Smooth muscle cell (in vitro differentiated cells): ENCODE data around the gene AKT3. TPM values are rescaled to one million over a fixed set of nuclear protein-coding genes. Genes with fewer than 3 reads are reported as not detected.

ENCODE experiments used
- DNase-seq: peaks from one replicate; lab custom pipeline; 2025; ENCODE audit not compliant: unreplicated experiment; lab: John Stamatoyannopoulos, UW
- H2AFZ ChIP-seq: fragments of 200-600 bp; sonication (generic); 2 replicates; pipeline ENCODE4 v1.6.0; 2016; ENCODE audit warnings: antibody characterized with exemption, low read depth, mild to moderate bottlenecking
- H3F3A ChIP-seq: fragments of 200-600 bp; sonication (generic); 2 replicates; pipeline ENCODE4 v1.6.0; 2017; ENCODE audit warnings: antibody characterized with exemption, low read depth
- H3K27ac ChIP-seq: fragments of 200-600 bp; sonication (generic); 2 replicates; pipeline ENCODE4 v1.5.1; 2016; ENCODE audit warnings: low read depth, mild to moderate bottlenecking
- H3K27me3 ChIP-seq: fragments of 200-600 bp; sonication (generic); 2 replicates; pipeline ENCODE4 v1.6.1; 2016; ENCODE audit warnings: low read depth, mild to moderate bottlenecking
- H3K36me3 ChIP-seq: fragments of 200-600 bp; sonication (generic); 2 replicates; pipeline ENCODE4 v1.5.1; 2016; ENCODE audit warnings: low read depth
- H3K4me1 ChIP-seq: fragments of 200-600 bp; sonication (generic); 2 replicates; pipeline ENCODE4 v1.5.1; 2016; ENCODE audit warnings: low read depth
- H3K4me2 ChIP-seq: fragments of 200-600 bp; sonication (generic); 2 replicates; pipeline ENCODE4 v1.6.0; 2016; ENCODE audit warnings: mild to moderate bottlenecking
- H3K4me3 ChIP-seq: fragments of 200-600 bp; sonication (generic); 2 replicates; pipeline ENCODE4 v1.5.1; 2016; ENCODE audit warnings: mild to moderate bottlenecking
- H3K79me2 ChIP-seq: fragments of 200-600 bp; sonication (generic); 2 replicates; pipeline ENCODE4 v1.6.0; 2016; ENCODE audit warnings: low read depth, mild to moderate bottlenecking
- H3K9ac ChIP-seq: fragments of 200-600 bp; sonication (generic); 2 replicates; pipeline ENCODE4 v1.6.0; 2016; ENCODE audit warnings: low read depth
- H3K9me3 ChIP-seq: fragments of 200-600 bp; sonication (generic); replicated peaks from 2 replicates; pipeline ENCODE4 v1.5.1; 2016; ENCODE audit warnings: low read depth
- H4K20me1 ChIP-seq: fragments of 200-600 bp; sonication (generic); 2 replicates; pipeline ENCODE4 v1.6.0; 2016; ENCODE audit warnings: low read depth
- CTCF ChIP-seq: fragments of 200-600 bp; sonication (generic); IDR thresholded peaks from 2 replicates; pipeline ENCODE4 v1.5.1; 2017; ENCODE audit warnings: borderline replicate concordance, mild to moderate bottlenecking, antibody characterized with exemption; ENCODE audit not compliant: insufficient read depth, poor library complexity, severe bottlenecking
- WGBS: methylation state at CpG from one replicate; pipeline ENCODE4 v1.1.7; 2016; ENCODE audit warnings: low lambda C conversion rate; 5-methylcytosine and 5-hydroxymethylcytosine counted together
- polyA plus RNA-seq: library from polyadenylated mRNA; unstranded; fragments of >200 nt; fragmentation: Nextera tagmentation; extraction: Ambion mirVana; gene quantifications from 2 replicates; pipeline ENCODE4 v1.2.1, GENCODE V29; 2016
- total RNA-seq: library from RNA; depleted of rRNA; stranded (reverse); fragments of >200 nt; gene quantifications from 2 replicates; pipeline ENCODE4 v1.2.3, GENCODE V29; 2014

AKT3 gene
- total and polyA plus RNA-seq, 2 experiments from 2014 or later = 5.5 to 32.3 TPM

- 94% methylated on average over 2 of the region's 2 CpGs for WGBS
Observed at GRCh38 chr1:243452092-243452491, 398.0 kb downstream of the AKT3 start.

GRCh38 chr1:243449373-243449772 is 400.7 kb downstream of the AKT3 start:
- 97% methylated on average over 6 of the region's 6 CpGs for WGBS

More at GRCh38 chr1:243452092-243452491, 398.0 kb downstream of the AKT3 start:
- H3K4me1 ChIP-seq = no peaks in the 10 kb centered on the region
- H3K36me3 ChIP-seq = peaks cover 3% of the 10 kb centered on the region
- no peaks in the 10 kb centered on the region for H3K79me2 ChIP-seq
- no peak overlapping the region for H3K9ac ChIP-seq
- no peak overlapping the region for H3K27ac ChIP-seq
- no peak overlapping the region for H2AFZ ChIP-seq
- no peak for TF ChIP-seq CTCF
- no peak for DNase-seq
- no peaks in the 10 kb centered on the region for H4K20me1 ChIP-seq
- H3K4me2 ChIP-seq = no peak overlapping the region
- no peak overlapping the region for H3K4me3 ChIP-seq
- H3K27me3 ChIP-seq = no peaks in the 10 kb centered on the region
- H3F3A ChIP-seq = no peaks in the 10 kb centered on the region
- H3K9me3 ChIP-seq = no peaks in the 10 kb centered on the region

GRCh38 chr1:243447844-243448243 is 402.2 kb downstream of the AKT3 start:
- 84% methylated on average over 4 of the region's 4 CpGs for WGBS
- no peak overlapping the region for H3K9ac ChIP-seq
- no peak overlapping the region for H3K27ac ChIP-seq
- H3K9me3 ChIP-seq = no peaks in the 10 kb centered on the region
- no peak overlapping the region for H3K4me3 ChIP-seq
- no peaks in the 10 kb centered on the region for H3K27me3 ChIP-seq
- H3K4me1 ChIP-seq = no peaks in the 10 kb centered on the region
- no peak overlapping the region for H2AFZ ChIP-seq
- no peaks in the 10 kb centered on the region for H4K20me1 ChIP-seq
- H3K36me3 ChIP-seq = no peaks in the 10 kb centered on the region
- DNase-seq = no peak
- H3K4me2 ChIP-seq = no peak overlapping the region
- no peaks in the 10 kb centered on the region for H3F3A ChIP-seq
- H3K79me2 ChIP-seq = no peaks in the 10 kb centered on the region
- no peak for TF ChIP-seq CTCF

More at GRCh38 chr1:243449373-243449772, 400.7 kb downstream of the AKT3 start:
- no peak overlapping the region for H3K9ac ChIP-seq
- no peak overlapping the region for H3K4me3 ChIP-seq
- no peak overlapping the region for H2AFZ ChIP-seq
- no peaks in the 10 kb centered on the region for H4K20me1 ChIP-seq
- no peaks in the 10 kb centered on the region for H3K9me3 ChIP-seq
- H3K4me1 ChIP-seq = no peaks in the 10 kb centered on the region
- H3K36me3 ChIP-seq = no peaks in the 10 kb centered on the region
- H3F3A ChIP-seq = no peaks in the 10 kb centered on the region
- no peak for DNase-seq
- H3K79me2 ChIP-seq = no peaks in the 10 kb centered on the region
- H3K27me3 ChIP-seq = no peaks in the 10 kb centered on the region
- H3K4me2 ChIP-seq = no peak overlapping the region
- TF ChIP-seq CTCF = no peak
- no peak overlapping the region for H3K27ac ChIP-seq

- Histone ChIP-seq H3K4me3 (no peak overlapping the region), H3K27ac (no peak overlapping the region), H3K9me3 (no peaks in the 10 kb centered on the region), H3K36me3 (no peaks in the 10 kb centered on the region), H3F3A (no peaks in the 10 kb centered on the region), H2AFZ (no peak overlapping the region), H3K4me2 (no peak overlapping the region), H3K4me1 (no peaks in the 10 kb centered on the region), H4K20me1 (no peaks in the 10 kb centered on the region), H3K9ac (no peak overlapping the region), H3K27me3 (no peaks in the 10 kb centered on the region), H3K79me2 (no peaks in the 10 kb centered on the region)
- TF ChIP-seq CTCF = no peak
- no peak for DNase-seq
- WGBS = 76% methylated on average over 3 of the region's 3 CpGs
Observed at GRCh38 chr1:243447347-243447746, 402.7 kb downstream of the AKT3 start.
